ENCODE data around the gene ZNF783.
"Not testable (repeated sequence)": the region's sequence is repeated elsewhere in the genome, so short reads cannot be mapped to it uniquely, and the experiment has no call there.

Gene ZNF783

GRCh38 chr7:149225656-149226055, 36.3 kb upstream of the ZNF783 start:
- no peaks in the 10 kb centered on the region for H3K36me3 ChIP-seq (ENCODE audit: low read length)
- H4K20me1 ChIP-seq (ENCODE audit: low read depth, low read length) = no peaks in the 10 kb centered on the region
- H3K4me3 ChIP-seq (ENCODE audit: insufficient read depth, low read length, poor library complexity, severe bottlenecking) = no peak overlapping the region
- TF ChIP-seq EZH2phosphoT487 (conservative IDR thresholded peaks at IDR 0.05; ENCODE audit: low read length) (no peak), CTCF (IDR thresholded peaks at IDR 0.05; ENCODE audit: insufficient read depth, low read length, poor library complexity, severe bottlenecking) (no peak)
- no peak overlapping the region for H3K27ac ChIP-seq (ENCODE audit: low read depth, low read length)
- H3K9me3 ChIP-seq (ENCODE audit: insufficient read depth, low read length) = no peaks in the 10 kb centered on the region
- no peaks in the 10 kb centered on the region for H3K79me2 ChIP-seq (ENCODE audit: insufficient read depth, low read length)
- no peak overlapping the region for H3K4me2 ChIP-seq (ENCODE audit: low read depth, low read length, poor library complexity, severe bottlenecking)
- no peak overlapping the region for H3K9ac ChIP-seq (ENCODE audit: low read length)
- H3K27me3 ChIP-seq (ENCODE audit: low read length) = no peaks in the 10 kb centered on the region
- H2AFZ ChIP-seq (ENCODE audit: low read depth, low read length, severe bottlenecking) = no peak overlapping the region
- no peaks in the 10 kb centered on the region for H3K9me2 ChIP-seq (replicated peaks; ENCODE audit: insufficient read depth, low read length)
- H3F3A ChIP-seq (ENCODE audit: insufficient read depth) = no peaks in the 10 kb centered on the region; the same call in 1 of the 2 replicates

- H3K9me2 ChIP-seq (replicated peaks; ENCODE audit: insufficient read depth, low read length); H3K27ac ChIP-seq (ENCODE audit: low read depth, low read length); H3K4me2 ChIP-seq (ENCODE audit: low read depth, low read length, poor library complexity, severe bottlenecking); H3K79me2 ChIP-seq (ENCODE audit: insufficient read depth, low read length); H3K4me3 ChIP-seq (ENCODE audit: insufficient read depth, low read length, poor library complexity, severe bottlenecking); H3K27me3 ChIP-seq (ENCODE audit: low read length); H2AFZ ChIP-seq (ENCODE audit: low read depth, low read length, severe bottlenecking); H3K9me3 ChIP-seq (ENCODE audit: insufficient read depth, low read length); H3K9ac ChIP-seq (ENCODE audit: low read length); H3K36me3 ChIP-seq (ENCODE audit: low read length); H3F3A ChIP-seq (ENCODE audit: insufficient read depth); H4K20me1 ChIP-seq (ENCODE audit: low read depth, low read length): not testable (repeated sequence)
These were observed 35.6 kb upstream of the ZNF783 start for GRCh38 chr7:149226366-149226765.

- Histone ChIP-seq H3K36me3 (ENCODE audit: low read length) (no peaks in the 10 kb centered on the region), H3K79me2 (ENCODE audit: insufficient read depth, low read length) (no peaks in the 10 kb centered on the region), H3K27me3 (ENCODE audit: low read length) (no peaks in the 10 kb centered on the region), H3K4me2 (ENCODE audit: low read depth, low read length, poor library complexity, severe bottlenecking) (no peak overlapping the region), H3K9me2 (replicated peaks; ENCODE audit: insufficient read depth, low read length) (no peaks in the 10 kb centered on the region), H3K9ac (ENCODE audit: low read length) (no peak overlapping the region), H3K4me3 (ENCODE audit: insufficient read depth, low read length, poor library complexity, severe bottlenecking) (no peak overlapping the region), H3K27ac (ENCODE audit: low read depth, low read length) (no peak overlapping the region), H3F3A (ENCODE audit: insufficient read depth) (no peaks in the 10 kb centered on the region; the same call in 1 of the 2 replicates), H2AFZ (ENCODE audit: low read depth, low read length, severe bottlenecking) (no peak overlapping the region), H4K20me1 (ENCODE audit: low read depth, low read length) (no peaks in the 10 kb centered on the region), H3K9me3 (ENCODE audit: insufficient read depth, low read length) (no peaks in the 10 kb centered on the region)
- TF ChIP-seq EZH2phosphoT487 (conservative IDR thresholded peaks at IDR 0.05; ENCODE audit: low read length) (no peak), CTCF (IDR thresholded peaks at IDR 0.05; ENCODE audit: insufficient read depth, low read length, poor library complexity, severe bottlenecking) (no peak)
These were observed 35.0 kb upstream of the ZNF783 start for GRCh38 chr7:149226840-149227494.

- no peak overlapping the region for H2AFZ ChIP-seq (ENCODE audit: low read depth, low read length, severe bottlenecking)
- H3K79me2 ChIP-seq (ENCODE audit: insufficient read depth, low read length) = no peaks in the 10 kb centered on the region
- H3K9me3 ChIP-seq (ENCODE audit: insufficient read depth, low read length) = no peaks in the 10 kb centered on the region
- no peaks in the 10 kb centered on the region for H4K20me1 ChIP-seq (ENCODE audit: low read depth, low read length)
- no peaks in the 10 kb centered on the region for H3K27me3 ChIP-seq (ENCODE audit: low read length)
- no peaks in the 10 kb centered on the region; the same call in 1 of the 2 replicates for H3F3A ChIP-seq (ENCODE audit: insufficient read depth)
- no peak overlapping the region for H3K4me3 ChIP-seq (ENCODE audit: insufficient read depth, low read length, poor library complexity, severe bottlenecking)
- H3K4me2 ChIP-seq (ENCODE audit: low read depth, low read length, poor library complexity, severe bottlenecking) = no peak overlapping the region
- H3K36me3 ChIP-seq (ENCODE audit: low read length) = no peaks in the 10 kb centered on the region
- no peak overlapping the region for H3K27ac ChIP-seq (ENCODE audit: low read depth, low read length)
- no peak overlapping the region for H3K9ac ChIP-seq (ENCODE audit: low read length)
- TF ChIP-seq CTCF (IDR thresholded peaks at IDR 0.05; ENCODE audit: insufficient read depth, low read length, poor library complexity, severe bottlenecking) = no peak
- TF ChIP-seq EZH2phosphoT487 (conservative IDR thresholded peaks at IDR 0.05; ENCODE audit: low read length) = no peak
- no peaks in the 10 kb centered on the region for H3K9me2 ChIP-seq (replicated peaks; ENCODE audit: insufficient read depth, low read length)
These were observed 33.0 kb upstream of the ZNF783 start for GRCh38 chr7:149228831-149229471.

Data from SU-DHL-6 (cell line).